Measurements from ENCODE around the gene IFIT1B.

GRCh38 chr10:89413398-89413912 is 35.6 kb downstream of the IFIT1B start:
- TF ChIP-seq MYBL2 (CRISPR knock-in tag; IDR thresholded peaks at IDR 0.05), result no peak
- TF ChIP-seq CTCF (IDR thresholded peaks at IDR 0.05), result no peak
- TF ChIP-seq MAX (CRISPR knock-in tag; IDR thresholded peaks at IDR 0.05), result no peak

Measured in WTC11 (cell line).